Gastrocnemius medialis (tissue), 4 donors: Measurements from ENCODE around the gene MPHOSPH9.

ENCODE experiments used
- POLR2A ChIP-seq, 2 donors: fragments of 450-650 bp; IDR thresholded peaks; one replicate each; pipeline ENCODE4 v1.6.1; 2017; ENCODE audit warnings: antibody characterized with exemption in 2 of 2, mild to moderate bottlenecking in 2 of 2, moderate library complexity in 2 of 2
- TF ChIP-seq, protein P1 (sequence below), 5 experiments: fragments of 450-650 bp in 3 of 5; fragments of 200-600 bp in 2 of 5; sonication (generic) in 2 of 5; IDR thresholded peaks in 4 of 5; conservative IDR thresholded peaks in 1 of 5; 1 replicate in 4 of 5; 2 replicates in 1 of 5; pipeline ENCODE4 v1.5.1; 2016 to 2019; ENCODE audit warnings: antibody characterized with exemption in 5 of 5, mild to moderate bottlenecking in 3 of 5, moderate library complexity in 3 of 5

DNA sequence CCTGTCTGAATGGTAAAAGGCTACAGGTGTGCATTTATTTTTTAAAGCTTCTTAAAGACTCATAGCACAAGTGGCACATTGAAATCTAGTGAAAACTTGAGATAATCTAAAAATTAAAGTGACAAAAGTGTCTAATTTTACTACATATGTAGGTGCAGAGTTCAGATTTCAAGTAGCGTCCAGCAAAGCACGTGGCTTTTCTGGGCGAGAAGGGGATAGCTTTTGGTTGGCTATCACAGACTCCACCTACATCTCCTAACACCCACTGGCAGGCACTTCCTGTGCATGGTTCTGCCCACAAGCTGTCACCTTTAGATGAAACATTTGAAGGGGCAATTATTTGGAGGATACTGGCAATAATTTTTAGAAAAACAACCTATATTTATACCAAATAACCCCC, 80.1 kb downstream of the MPHOSPH9 start:
- TF ChIP-seq, protein P1, sequence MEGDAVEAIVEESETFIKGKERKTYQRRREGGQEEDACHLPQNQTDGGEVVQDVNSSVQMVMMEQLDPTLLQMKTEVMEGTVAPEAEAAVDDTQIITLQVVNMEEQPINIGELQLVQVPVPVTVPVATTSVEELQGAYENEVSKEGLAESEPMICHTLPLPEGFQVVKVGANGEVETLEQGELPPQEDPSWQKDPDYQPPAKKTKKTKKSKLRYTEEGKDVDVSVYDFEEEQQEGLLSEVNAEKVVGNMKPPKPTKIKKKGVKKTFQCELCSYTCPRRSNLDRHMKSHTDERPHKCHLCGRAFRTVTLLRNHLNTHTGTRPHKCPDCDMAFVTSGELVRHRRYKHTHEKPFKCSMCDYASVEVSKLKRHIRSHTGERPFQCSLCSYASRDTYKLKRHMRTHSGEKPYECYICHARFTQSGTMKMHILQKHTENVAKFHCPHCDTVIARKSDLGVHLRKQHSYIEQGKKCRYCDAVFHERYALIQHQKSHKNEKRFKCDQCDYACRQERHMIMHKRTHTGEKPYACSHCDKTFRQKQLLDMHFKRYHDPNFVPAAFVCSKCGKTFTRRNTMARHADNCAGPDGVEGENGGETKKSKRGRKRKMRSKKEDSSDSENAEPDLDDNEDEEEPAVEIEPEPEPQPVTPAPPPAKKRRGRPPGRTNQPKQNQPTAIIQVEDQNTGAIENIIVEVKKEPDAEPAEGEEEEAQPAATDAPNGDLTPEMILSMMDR (IDR thresholded peaks at IDR 0.05 in 4 of 5, conservative IDR thresholded peaks at IDR 0.05 in 1 of 5), result no peak
- no peak for TF ChIP-seq POLR2A (IDR thresholded peaks at IDR 0.05)
